Gastrocnemius medialis (tissue), 4 donors: ENCODE results near the gene DMWD. TPM values are rescaled to one million over a fixed set of nuclear protein-coding genes. Genes with fewer than 3 reads are reported as not detected.

Source experiments
- ATAC-seq, 2 donors: fragments of 150-250 bp; one replicate each; pipeline ENCODE4 v1.9.1; 2016
- DNase-seq, 2 donors: peaks; one replicate each; pipeline ENCODE4 v3.0.0-alpha.2; 2019
- H3K27ac ChIP-seq, 4 donors: fragments of 200-600 bp; sonication (generic); 1 replicate in 1 of 4; 2 replicates in 3 of 4; pipeline ENCODE4 v1.5.1; 2016 to 2018; ENCODE audit warnings: mild to moderate bottlenecking in 2 of 4, moderate library complexity in 1 of 4
- H3K27me3 ChIP-seq, 3 donors: fragments of 200-600 bp; sonication (generic) in 2 of 3; 1 replicate in 1 of 3; 2 replicates in 2 of 3; pipeline versions ENCODE4 v1.5.1 to v1.6.0; 2016 to 2019; ENCODE audit warnings: mild to moderate bottlenecking in 1 of 3, moderate library complexity in 1 of 3
- H3K36me3 ChIP-seq, 2 donors: fragments of 200-600 bp; sonication (generic) in 1 of 2; one replicate each; pipeline ENCODE4 v1.5.1; 2017 to 2018
- H3K4me1 ChIP-seq, 2 donors: fragments of 200-600 bp; sonication (generic) in 1 of 2; one replicate each; pipeline ENCODE4 v1.5.1; 2016 to 2017; ENCODE audit warnings: mild to moderate bottlenecking in 2 of 2
- H3K4me3 ChIP-seq, 4 donors: fragments of 200-600 bp; sonication (generic) in 3 of 4; 1 replicate in 1 of 4; 2 replicates in 3 of 4; pipeline ENCODE4 v1.5.1; 2016 to 2019; ENCODE audit warnings: mild to moderate bottlenecking in 2 of 4
- H3K9me3 ChIP-seq, 3 donors: fragments of 200-600 bp; sonication (generic) in 2 of 3; 1 replicate in 1 of 3; 2 replicates in 2 of 3; pipeline ENCODE4 v1.5.1; 2016 to 2019
- POLR2A ChIP-seq, 2 donors: fragments of 450-650 bp; IDR thresholded peaks; one replicate each; pipeline ENCODE4 v1.6.1; 2017; ENCODE audit warnings: antibody characterized with exemption in 2 of 2, mild to moderate bottlenecking in 2 of 2, moderate library complexity in 2 of 2
- in situ Hi-C, 4 donors: fragments of 200-750 bp; cut with MboI; loops; one replicate each; pipeline versions ENCODE4 v1.15.0 to v1.8.0; 2017; ENCODE audit warnings: low sequenced_read_pairs in 4 of 4
- intact Hi-C: fragments of 100-400 bp; cut with DNase I; formaldehyde crosslinking; loops from one replicate; pipeline ENCODE4 v1.15.1; 2023; ENCODE audit warnings: low total_unique reads
- total RNA-seq, 4 donors: library from RNA; depleted of rRNA; stranded (reverse); fragments of >200 nt; gene quantifications; one replicate each; pipeline versions ENCODE4 v1.1.0 to v1.2.3, GENCODE V29; 2016
- TF ChIP-seq, protein P1 (sequence below), 5 experiments: fragments of 450-650 bp in 3 of 5; fragments of 200-600 bp in 2 of 5; sonication (generic) in 2 of 5; IDR thresholded peaks in 4 of 5; conservative IDR thresholded peaks in 1 of 5; 1 replicate in 4 of 5; 2 replicates in 1 of 5; pipeline ENCODE4 v1.5.1; 2016 to 2019; ENCODE audit warnings: antibody characterized with exemption in 5 of 5, mild to moderate bottlenecking in 3 of 5, moderate library complexity in 3 of 5

The DMWD gene
- total RNA-seq, 4 donors from 2014 or later: 38.6 to 111 (median 56.4) TPM

DNA sequence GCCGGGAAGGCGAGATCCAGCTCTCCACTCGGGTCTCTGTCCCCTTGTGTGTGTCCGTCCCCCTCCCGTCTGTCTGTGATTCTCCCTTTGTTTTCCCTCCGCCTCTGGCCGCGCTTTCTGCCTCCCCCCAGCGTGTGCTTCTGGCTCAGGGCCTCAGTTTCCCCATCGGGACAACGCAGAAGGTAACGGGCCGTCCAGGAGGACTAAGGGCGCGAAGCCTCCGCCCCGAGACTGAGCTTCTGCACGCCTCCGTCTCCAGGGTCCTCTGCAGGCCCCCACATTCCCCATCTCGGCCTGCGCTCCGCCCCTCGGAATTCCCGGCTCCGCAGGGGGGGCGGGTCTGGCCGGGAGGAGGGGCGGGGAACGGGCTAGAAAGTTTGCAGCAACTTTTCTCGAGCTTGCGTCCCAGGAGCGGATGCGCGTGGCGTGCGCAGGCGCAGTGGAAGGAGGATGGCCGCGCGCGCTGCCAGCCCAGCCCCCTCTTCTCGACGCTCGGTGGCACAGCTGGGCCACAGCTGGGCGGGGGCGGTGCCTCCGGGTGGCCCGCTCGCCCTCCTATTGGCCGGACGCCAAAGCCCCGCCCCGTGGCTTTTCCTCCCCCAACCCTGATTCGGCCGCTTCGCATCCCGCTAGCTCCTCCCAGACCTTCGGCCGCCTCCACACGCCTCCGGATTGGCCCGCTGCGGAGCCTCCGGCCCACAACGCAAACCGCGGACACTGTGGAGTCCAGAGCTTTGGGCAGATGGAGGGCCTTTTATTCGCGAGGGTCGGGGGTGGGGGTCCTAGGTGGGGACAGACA lies 23.5 kb downstream of the DMWD start, which contains the start of gene SIX5:
Gene SIX5, minus strand, starts transcription at position 269 of the 799 bp plus-strand sequence. CDS start 408 bp downstream, outside the sequence.
- H3K27me3 ChIP-seq: no peaks in the 10 kb centered on the region
- TF ChIP-seq POLR2A (IDR thresholded peaks at IDR 0.05): peak; percentile 60 to 75
- TF ChIP-seq, protein P1, sequence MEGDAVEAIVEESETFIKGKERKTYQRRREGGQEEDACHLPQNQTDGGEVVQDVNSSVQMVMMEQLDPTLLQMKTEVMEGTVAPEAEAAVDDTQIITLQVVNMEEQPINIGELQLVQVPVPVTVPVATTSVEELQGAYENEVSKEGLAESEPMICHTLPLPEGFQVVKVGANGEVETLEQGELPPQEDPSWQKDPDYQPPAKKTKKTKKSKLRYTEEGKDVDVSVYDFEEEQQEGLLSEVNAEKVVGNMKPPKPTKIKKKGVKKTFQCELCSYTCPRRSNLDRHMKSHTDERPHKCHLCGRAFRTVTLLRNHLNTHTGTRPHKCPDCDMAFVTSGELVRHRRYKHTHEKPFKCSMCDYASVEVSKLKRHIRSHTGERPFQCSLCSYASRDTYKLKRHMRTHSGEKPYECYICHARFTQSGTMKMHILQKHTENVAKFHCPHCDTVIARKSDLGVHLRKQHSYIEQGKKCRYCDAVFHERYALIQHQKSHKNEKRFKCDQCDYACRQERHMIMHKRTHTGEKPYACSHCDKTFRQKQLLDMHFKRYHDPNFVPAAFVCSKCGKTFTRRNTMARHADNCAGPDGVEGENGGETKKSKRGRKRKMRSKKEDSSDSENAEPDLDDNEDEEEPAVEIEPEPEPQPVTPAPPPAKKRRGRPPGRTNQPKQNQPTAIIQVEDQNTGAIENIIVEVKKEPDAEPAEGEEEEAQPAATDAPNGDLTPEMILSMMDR (IDR thresholded peaks at IDR 0.05 in 4 of 5, conservative IDR thresholded peaks at IDR 0.05 in 1 of 5): no peak
- peak within 1 kb of the TSS; percentile 74 to 90 (median 82) for H3K4me3 ChIP-seq
- peaks cover 25 to 42% of the 10 kb centered on the region in 2 donors for H3K4me1 ChIP-seq
- DNase-seq (peak; percentile 96 to 97), ATAC-seq (peak; percentile 44 to 55)
- peaks cover 0 to 9% of the 10 kb centered on the region in 2 donors for H3K36me3 ChIP-seq
- intact Hi-C loops (loop anchor here (1.0 to 5.0 kb wide), 5 partner anchors 37 to 1022 kb away; partner anchors contain the start of genes BCL3, FBXO46, IRF2BP1 and MEIOSIN), in situ Hi-C loops (no loop called here)
- peak within 1 kb of the TSS; percentile 95 to 99 (median 97) for H3K27ac ChIP-seq
- no peaks in the 10 kb centered on the region for H3K9me3 ChIP-seq

DNA sequence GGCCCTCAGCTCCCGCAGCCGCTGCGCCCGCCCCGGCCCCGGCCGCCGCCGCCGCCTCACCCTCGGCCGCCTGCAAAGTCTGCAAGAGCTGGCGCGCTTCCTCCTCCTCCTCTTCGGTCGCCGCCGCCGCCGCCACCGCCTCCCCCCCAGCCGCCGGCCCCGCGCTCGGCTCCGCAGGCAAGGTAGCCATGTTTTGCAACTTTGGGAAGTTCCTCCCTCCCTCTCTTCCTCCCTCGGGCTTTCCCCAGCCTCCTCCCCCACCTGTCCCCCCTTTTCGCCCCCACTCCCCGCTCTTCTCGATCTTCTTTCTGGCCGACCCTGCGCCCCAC lies 24.0 kb downstream of the DMWD start:
- Histone ChIP-seq H3K36me3 (peaks cover 0 to 9% of the 10 kb centered on the region in 2 donors), H3K4me3 (peak overlapping the region; percentile 74 to 90 (median 82)), H3K4me1 (peaks cover 28 to 48% of the 10 kb centered on the region in 2 donors), H3K27me3 (no peaks in the 10 kb centered on the region), H3K9me3 (no peaks in the 10 kb centered on the region), H3K27ac (peak overlapping the region; percentile 95 to 99 (median 97))
- in situ Hi-C loops (no loop called here), intact Hi-C loops (loop anchor here (2.0 to 5.0 kb wide), 4 partner anchors 36 to 1021 kb away; partner anchors contain the start of genes BCL3, FBXO46, IRF2BP1 and MEIOSIN)
- ATAC-seq (peak in 1 of 2 donors; percentile 4), DNase-seq (no peak)
- TF ChIP-seq, protein P1 (IDR thresholded peaks at IDR 0.05 in 4 of 5, conservative IDR thresholded peaks at IDR 0.05 in 1 of 5): no peak

DNA sequence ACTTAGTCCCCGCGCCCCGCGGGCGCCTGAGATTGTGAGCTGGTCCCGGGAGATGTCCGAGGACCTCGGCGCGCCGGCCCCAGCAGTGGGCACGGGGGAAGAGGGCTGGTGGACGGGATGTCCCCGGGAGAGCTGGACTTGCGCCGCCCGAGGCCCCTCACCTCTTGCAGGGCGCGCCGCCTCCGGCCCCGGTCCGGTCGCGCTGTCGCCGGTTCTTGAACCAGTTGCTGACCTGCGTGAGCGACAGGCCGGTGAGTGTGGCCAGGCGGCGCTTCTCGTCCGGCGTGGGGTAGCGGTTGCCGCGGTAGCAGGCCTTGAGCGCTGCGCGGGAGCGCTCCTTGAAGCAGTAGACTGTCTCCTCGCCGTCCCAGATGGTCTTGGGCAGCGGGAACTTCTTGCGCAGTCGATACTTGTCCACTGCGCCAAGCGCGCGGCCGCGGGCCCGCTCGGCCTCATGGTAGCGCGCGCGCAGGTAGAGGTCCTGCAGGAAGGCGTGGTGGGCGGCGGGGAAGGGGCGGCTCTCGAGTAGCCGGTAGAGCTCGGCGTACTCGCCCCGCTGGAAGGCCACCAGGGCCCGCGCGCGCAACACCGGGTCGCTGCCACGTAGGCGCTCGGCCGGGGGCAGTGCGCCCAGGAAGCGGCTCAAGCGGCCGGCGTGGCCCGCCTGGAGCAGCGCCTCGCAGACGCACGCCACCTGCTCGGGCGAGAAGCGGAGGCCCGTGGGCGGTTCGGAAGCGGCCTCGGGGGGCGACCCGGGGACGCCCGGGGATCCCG lies 24.6 kb downstream of the DMWD start:
- in situ Hi-C loops: no loop called here
- peak overlapping the region; percentile 95 to 99 (median 97) for H3K27ac ChIP-seq
- H3K4me1 ChIP-seq: peaks cover 28 to 50% of the 10 kb centered on the region in 2 donors
- intact Hi-C loops: loop anchor here (2.0 to 5.0 kb wide), 4 partner anchors 36 to 1021 kb away; partner anchors contain the start of genes BCL3, FBXO46, IRF2BP1 and MEIOSIN
- peak; percentile 62 to 81 for DNase-seq
- no peaks in the 10 kb centered on the region for H3K27me3 ChIP-seq
- H3K4me3 ChIP-seq: peak overlapping the region; percentile 74 to 90 (median 82)
- TF ChIP-seq POLR2A (IDR thresholded peaks at IDR 0.05): peak in 1 of 2 donors; percentile 68
- TF ChIP-seq, protein P1 (IDR thresholded peaks at IDR 0.05 in 4 of 5, conservative IDR thresholded peaks at IDR 0.05 in 1 of 5): no peak
- peaks cover 0 to 3% of the 10 kb centered on the region in 2 donors for H3K36me3 ChIP-seq
- no peaks in the 10 kb centered on the region for H3K9me3 ChIP-seq
- ATAC-seq: peak; percentile 20 to 23

DNA sequence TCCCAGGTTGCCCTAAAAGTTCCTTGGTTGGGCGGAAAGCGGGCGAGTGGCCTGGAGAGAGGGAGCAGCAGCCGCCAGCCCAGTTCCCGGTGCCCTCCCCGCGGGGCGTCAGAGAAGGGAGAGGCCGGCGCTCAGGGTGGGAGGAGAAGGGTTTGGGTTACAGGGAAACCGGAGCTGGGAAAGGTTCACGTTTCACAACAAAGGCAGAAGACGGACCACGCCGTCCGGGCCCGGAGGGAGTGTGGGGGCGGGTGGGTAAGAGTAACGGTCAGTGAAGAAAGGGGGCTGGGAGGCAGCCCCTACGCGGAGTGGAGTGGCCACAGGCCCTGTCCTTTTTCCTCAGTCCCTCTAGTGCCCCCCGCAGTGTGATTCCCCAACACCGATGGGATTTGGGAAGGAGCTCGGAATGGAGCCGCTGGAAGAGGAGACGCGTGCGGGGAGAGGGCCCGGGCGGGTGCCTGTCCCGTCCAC lies 25.2 kb downstream of the DMWD start:
- Histone ChIP-seq H3K4me3 (peak overlapping the region; percentile 74 to 90 (median 82)), H3K27me3 (no peaks in the 10 kb centered on the region), H3K27ac (peak overlapping the region; percentile 95 to 99 (median 97)), H3K9me3 (no peaks in the 10 kb centered on the region), H3K4me1 (peaks cover 28 to 50% of the 10 kb centered on the region in 2 donors), H3K36me3 (no peaks in the 10 kb centered on the region)
- intact Hi-C loops: loop anchor here (5.0 kb wide), 3 partner anchors 35 to 1020 kb away; partner anchors contain the start of genes BCL3, FBXO46, IRF2BP1 and MEIOSIN
- in situ Hi-C loops: no loop called here
- ATAC-seq (peak; percentile 9 to 41), DNase-seq (peak; percentile 84)
- TF ChIP-seq, protein P1 (IDR thresholded peaks at IDR 0.05 in 4 of 5, conservative IDR thresholded peaks at IDR 0.05 in 1 of 5): no peak
- peak; percentile 69 to 83 for TF ChIP-seq POLR2A (IDR thresholded peaks at IDR 0.05)
